ENCODE measurements around the gene UBE3C.
"Not testable (repeated sequence)": the region's sequence is repeated elsewhere in the genome, so short reads cannot be mapped to it uniquely, and the experiment has no call there.

- TF ChIP-seq, protein P1, sequence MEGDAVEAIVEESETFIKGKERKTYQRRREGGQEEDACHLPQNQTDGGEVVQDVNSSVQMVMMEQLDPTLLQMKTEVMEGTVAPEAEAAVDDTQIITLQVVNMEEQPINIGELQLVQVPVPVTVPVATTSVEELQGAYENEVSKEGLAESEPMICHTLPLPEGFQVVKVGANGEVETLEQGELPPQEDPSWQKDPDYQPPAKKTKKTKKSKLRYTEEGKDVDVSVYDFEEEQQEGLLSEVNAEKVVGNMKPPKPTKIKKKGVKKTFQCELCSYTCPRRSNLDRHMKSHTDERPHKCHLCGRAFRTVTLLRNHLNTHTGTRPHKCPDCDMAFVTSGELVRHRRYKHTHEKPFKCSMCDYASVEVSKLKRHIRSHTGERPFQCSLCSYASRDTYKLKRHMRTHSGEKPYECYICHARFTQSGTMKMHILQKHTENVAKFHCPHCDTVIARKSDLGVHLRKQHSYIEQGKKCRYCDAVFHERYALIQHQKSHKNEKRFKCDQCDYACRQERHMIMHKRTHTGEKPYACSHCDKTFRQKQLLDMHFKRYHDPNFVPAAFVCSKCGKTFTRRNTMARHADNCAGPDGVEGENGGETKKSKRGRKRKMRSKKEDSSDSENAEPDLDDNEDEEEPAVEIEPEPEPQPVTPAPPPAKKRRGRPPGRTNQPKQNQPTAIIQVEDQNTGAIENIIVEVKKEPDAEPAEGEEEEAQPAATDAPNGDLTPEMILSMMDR (IDR thresholded peaks at IDR 0.05): not testable (repeated sequence)
- TF ChIP-seq POLR2A (IDR thresholded peaks at IDR 0.05): not testable (repeated sequence)
Measured at GRCh38 chr7:157100005-157100404, 38.7 kb upstream of the UBE3C start.
